Left lung (tissue), 10 donors: ENCODE measurements around the gene TRPM2. TPM values are rescaled to one million over a fixed set of nuclear protein-coding genes. Genes with fewer than 3 reads are reported as not detected.

Experiments
- ATAC-seq: fragments of 200-7000 bp; cut with Tn5 transposase; one replicate; pipeline ENCODE4 v1.9.1; 2020; ENCODE audit warnings: moderate library complexity
- DNase-seq, 4 donors: peaks; one replicate each; pipeline ENCODE4 v3.0.0-alpha.2; 2013 to 2020
- H3K27ac ChIP-seq, 2 donors: fragments of 200-600 bp; sonication (generic) in 1 of 2; one replicate each; pipeline versions ENCODE4 v1.5.0 to v1.8.0; 2020 to 2021
- H3K27me3 ChIP-seq, 2 donors: fragments of 200-600 bp; sonication (generic) in 1 of 2; one replicate each; pipeline versions ENCODE4 v1.5.0 to v1.8.0; 2020 to 2021
- H3K36me3 ChIP-seq, 2 donors: fragments of 200-600 bp; sonication (generic) in 1 of 2; one replicate each; pipeline versions ENCODE4 v1.5.0 to v1.8.0; 2020 to 2021
- H3K4me1 ChIP-seq, 2 donors: fragments of 200-600 bp; one replicate each; pipeline ENCODE4 v1.8.0; 2021
- H3K4me3 ChIP-seq, 2 donors: fragments of 200-600 bp; sonication (generic) in 1 of 2; one replicate each; pipeline versions ENCODE4 v1.5.0 to v1.8.0; 2020 to 2021; ENCODE audit warnings: mild to moderate bottlenecking in 1 of 2
- H3K9me3 ChIP-seq, 2 donors: fragments of 200-600 bp; sonication (generic) in 1 of 2; one replicate each; pipeline versions ENCODE4 v1.5.0 to v1.8.0; 2020 to 2021
- CTCF ChIP-seq, 2 donors: fragments of 200-600 bp; sonication (generic) in 1 of 2; IDR thresholded peaks; one replicate each; pipeline versions ENCODE4 v1.5.0 to v1.8.0; 2021; ENCODE audit warnings: antibody characterized with exemption in 2 of 2
- intact Hi-C, 2 donors: fragments of 100-400 bp; cut with DNase I; formaldehyde crosslinking; loops; one replicate each; pipeline versions ENCODE4 v1.11.2 to v1.14.2; 2022
- polyA plus RNA-seq, 6 donors: library from polyadenylated mRNA; unstranded; fragments of 120-200 nt; gene quantifications; one replicate each; pipeline ENCODE4 v1.2.1, GENCODE V29; 2013; ENCODE audit not compliant: insufficient read length in 6 of 6
- total RNA-seq, 2 donors: library from RNA; stranded (reverse); fragmentation: NEBNext Ultra II Directional; extraction: Animal tissue kit (Norgen Biotek cat#: 25700); gene quantifications; one replicate each; pipeline ENCODE4 v1.2.1, GENCODE V29; 2021
- donor health status: DM: no; HTN: yes; CAD: no.
- donor health status: DM: no; HTN: no; CAD: no.

Gene TRPM2
- total and polyA plus RNA-seq, 8 donors = 1.2 to 25.6 (median 1.6) TPM

DNA sequence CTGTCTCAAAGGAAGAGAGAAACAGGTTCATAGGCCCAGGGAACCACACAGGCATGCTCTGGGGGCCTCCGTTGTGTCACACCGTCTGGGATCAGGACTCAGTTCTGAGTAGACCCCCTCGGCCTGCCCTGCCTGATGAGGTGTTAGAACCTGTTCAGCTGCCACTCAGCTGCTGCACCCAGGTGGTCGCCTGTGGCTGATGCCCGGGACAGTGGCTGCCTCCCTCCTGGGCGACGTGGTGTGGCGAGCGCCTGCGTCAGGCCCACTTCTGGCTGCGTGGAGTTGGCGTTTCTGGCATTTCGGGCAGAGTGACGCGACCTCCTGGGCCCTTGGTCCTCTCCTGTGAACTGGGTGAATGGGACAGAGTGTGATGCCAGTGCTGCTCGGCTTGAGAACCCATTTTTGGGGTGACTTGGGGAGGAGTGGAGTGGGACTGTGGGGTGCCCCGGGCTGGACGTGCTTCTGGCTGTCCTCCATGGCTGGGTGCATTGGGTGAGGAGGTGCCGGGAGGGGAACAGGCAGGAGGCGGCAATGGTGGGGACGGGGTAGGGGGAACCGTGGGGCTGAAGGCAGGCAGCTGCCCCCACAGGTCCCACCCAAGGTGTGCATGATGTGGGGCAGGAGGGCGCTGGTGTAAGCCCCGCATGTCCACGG lies 25.1 kb upstream of the TRPM2 start:
- no peak for TF ChIP-seq CTCF (IDR thresholded peaks at IDR 0.05)
- intact Hi-C loops = no loop called here
- ATAC-seq = no peak
- peaks cover 0 to 71% of the 10 kb centered on the region in 2 donors for H3K36me3 ChIP-seq
- no peak overlapping the region for H3K4me3 ChIP-seq
- no peaks in the 10 kb centered on the region for H3K27me3 ChIP-seq
- H3K4me1 ChIP-seq = peaks cover 0 to 4% of the 10 kb centered on the region in 2 donors
- no peaks in the 10 kb centered on the region for H3K9me3 ChIP-seq
- H3K27ac ChIP-seq = no peak overlapping the region
- DNase-seq = peak in 1 of 4 donors; percentile 70

GRCh38 chr21:44329086-44329889 lies 24.1 kb upstream of the TRPM2 start:
- intact Hi-C loops = no loop called here
- Histone ChIP-seq H3K4me1 (peaks cover 0 to 4% of the 10 kb centered on the region in 2 donors), H3K9me3 (no peaks in the 10 kb centered on the region), H3K4me3 (no peak overlapping the region), H3K36me3 (peaks cover 0 to 62% of the 10 kb centered on the region in 2 donors), H3K27ac (no peak overlapping the region), H3K27me3 (no peaks in the 10 kb centered on the region)
- no peak for TF ChIP-seq CTCF (IDR thresholded peaks at IDR 0.05)
- peak in 1 of 4 donors; percentile 74 for DNase-seq
- no peak for ATAC-seq

DNA sequence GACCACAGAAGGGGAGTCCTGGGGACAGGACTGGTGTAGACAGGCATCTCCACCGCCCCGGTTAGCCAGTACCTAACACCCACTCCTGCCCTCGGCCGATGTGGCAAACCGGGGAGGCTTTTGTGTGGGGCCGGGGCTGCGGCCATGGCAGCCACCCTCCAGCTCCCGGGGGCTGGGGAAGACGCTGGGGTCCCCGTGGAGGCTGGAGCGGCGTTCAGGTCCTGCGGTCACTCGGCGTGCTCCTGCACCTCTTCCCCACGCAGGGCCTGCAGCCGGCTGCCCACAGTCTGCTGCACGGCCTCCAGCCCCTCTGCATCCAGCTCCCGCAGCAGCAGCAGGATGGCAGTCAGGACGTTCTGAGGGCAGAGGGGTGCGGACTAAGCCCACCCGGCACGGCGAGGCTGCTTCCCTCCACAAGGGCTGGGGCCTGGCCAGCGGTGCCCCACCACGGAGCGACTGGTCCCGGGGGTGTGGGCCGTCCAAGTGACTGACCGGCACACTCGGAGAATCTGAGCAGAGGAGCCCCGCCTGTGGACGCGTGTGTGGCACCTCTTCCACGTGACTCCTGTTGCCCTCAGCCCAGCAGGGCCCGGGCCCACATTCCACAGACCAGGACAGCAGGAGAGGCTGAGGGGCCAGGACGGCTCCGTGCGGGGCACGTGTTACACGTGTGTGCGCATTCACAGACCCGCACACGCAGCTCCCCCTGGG lies 23.3 kb upstream of the TRPM2 start:
- Histone ChIP-seq H3K4me1 (peaks cover 0 to 4% of the 10 kb centered on the region in 2 donors), H3K36me3 (peaks cover 0 to 56% of the 10 kb centered on the region in 2 donors), H3K27ac (no peak overlapping the region), H3K27me3 (no peaks in the 10 kb centered on the region), H3K9me3 (no peaks in the 10 kb centered on the region), H3K4me3 (no peak overlapping the region)
- DNase-seq (peak in 1 of 4 donors; percentile 77), ATAC-seq (no peak)
- intact Hi-C loops = no loop called here
- TF ChIP-seq CTCF (IDR thresholded peaks at IDR 0.05) = no peak

GRCh38 chr21:44330698-44331097 lies 22.7 kb upstream of the TRPM2 start:
- Histone ChIP-seq H3K4me1 (peaks cover 0 to 4% of the 10 kb centered on the region in 2 donors), H3K36me3 (peaks cover 0 to 56% of the 10 kb centered on the region in 2 donors), H3K27me3 (no peaks in the 10 kb centered on the region), H3K4me3 (no peak overlapping the region), H3K27ac (no peak overlapping the region), H3K9me3 (no peaks in the 10 kb centered on the region)
- intact Hi-C loops = no loop called here
- no peak for TF ChIP-seq CTCF (IDR thresholded peaks at IDR 0.05)
- DNase-seq = peak in 1 of 4 donors; percentile 65
- no peak for ATAC-seq

- intact Hi-C loops = no loop called here
- Histone ChIP-seq H3K9me3 (no peaks in the 10 kb centered on the region), H3K4me1 (peaks cover 0 to 4% of the 10 kb centered on the region in 2 donors), H3K36me3 (peaks cover 0 to 55% of the 10 kb centered on the region in 2 donors), H3K27ac (no peak overlapping the region), H3K27me3 (no peaks in the 10 kb centered on the region), H3K4me3 (no peak overlapping the region)
- no peak for ATAC-seq
- no peak for TF ChIP-seq CTCF (IDR thresholded peaks at IDR 0.05)
- peak in 1 of 4 donors; percentile 67 for DNase-seq
Observed at GRCh38 chr21:44331209-44331608, 22.2 kb upstream of the TRPM2 start.
